ENCODE data around the gene CHSY1. TPM values are rescaled to one million over a fixed set of nuclear protein-coding genes. Genes with fewer than 3 reads are reported as not detected.

Gene CHSY1
- total and polyA plus RNA-seq, 8 donors: 4.7 to 57.1 (median 22.1) TPM

DNA sequence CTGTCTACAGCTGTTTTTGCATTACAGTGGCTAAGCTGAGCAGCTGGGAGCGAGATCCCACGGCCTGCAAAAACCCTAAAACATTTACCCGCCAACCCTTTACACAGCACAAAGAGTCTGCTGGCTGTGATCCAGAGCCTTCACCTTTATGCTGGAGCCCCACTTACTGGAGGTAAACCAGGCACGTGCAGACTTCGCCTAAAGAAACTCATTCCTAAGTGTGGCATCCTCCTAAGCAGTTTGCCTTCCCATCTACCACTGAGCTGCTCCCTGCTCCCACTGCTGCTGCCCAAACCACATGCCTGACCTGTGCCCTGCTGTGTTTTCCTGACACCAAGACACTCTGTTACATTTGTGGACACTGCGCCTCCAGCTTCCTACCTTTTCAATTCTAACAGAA, 53.0 kb downstream of the CHSY1 start:
- no peak for DNase-seq
- peaks cover 18 to 81% (median 61%) of the 10 kb centered on the region in 4 donors for H3K4me1 ChIP-seq
- H3K4me3 ChIP-seq: no peak overlapping the region
- 59 to 80% (median 66%) methylated on average over 6 of the region's 6 CpGs for WGBS, 5 donors
- TF ChIP-seq POLR2AphosphoS5 (IDR thresholded peaks at IDR 0.05) (no peak), EP300 (IDR thresholded peaks at IDR 0.05) (no peak), POLR2A (IDR thresholded peaks at IDR 0.05) (no peak)
- TF ChIP-seq, protein P1, sequence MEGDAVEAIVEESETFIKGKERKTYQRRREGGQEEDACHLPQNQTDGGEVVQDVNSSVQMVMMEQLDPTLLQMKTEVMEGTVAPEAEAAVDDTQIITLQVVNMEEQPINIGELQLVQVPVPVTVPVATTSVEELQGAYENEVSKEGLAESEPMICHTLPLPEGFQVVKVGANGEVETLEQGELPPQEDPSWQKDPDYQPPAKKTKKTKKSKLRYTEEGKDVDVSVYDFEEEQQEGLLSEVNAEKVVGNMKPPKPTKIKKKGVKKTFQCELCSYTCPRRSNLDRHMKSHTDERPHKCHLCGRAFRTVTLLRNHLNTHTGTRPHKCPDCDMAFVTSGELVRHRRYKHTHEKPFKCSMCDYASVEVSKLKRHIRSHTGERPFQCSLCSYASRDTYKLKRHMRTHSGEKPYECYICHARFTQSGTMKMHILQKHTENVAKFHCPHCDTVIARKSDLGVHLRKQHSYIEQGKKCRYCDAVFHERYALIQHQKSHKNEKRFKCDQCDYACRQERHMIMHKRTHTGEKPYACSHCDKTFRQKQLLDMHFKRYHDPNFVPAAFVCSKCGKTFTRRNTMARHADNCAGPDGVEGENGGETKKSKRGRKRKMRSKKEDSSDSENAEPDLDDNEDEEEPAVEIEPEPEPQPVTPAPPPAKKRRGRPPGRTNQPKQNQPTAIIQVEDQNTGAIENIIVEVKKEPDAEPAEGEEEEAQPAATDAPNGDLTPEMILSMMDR (IDR thresholded peaks at IDR 0.05): no peak
- H3K27me3 ChIP-seq: no peaks in the 10 kb centered on the region
- H3K27ac ChIP-seq: peak overlapping the region; percentile 2 to 79 (median 63)
- no peaks in the 10 kb centered on the region for H3K9me3 ChIP-seq
- intact Hi-C loops (cut with DNase I; ENCODE audit: low total_unique reads): no loop called here
- no peaks in the 10 kb centered on the region for H3K36me3 ChIP-seq

DNA sequence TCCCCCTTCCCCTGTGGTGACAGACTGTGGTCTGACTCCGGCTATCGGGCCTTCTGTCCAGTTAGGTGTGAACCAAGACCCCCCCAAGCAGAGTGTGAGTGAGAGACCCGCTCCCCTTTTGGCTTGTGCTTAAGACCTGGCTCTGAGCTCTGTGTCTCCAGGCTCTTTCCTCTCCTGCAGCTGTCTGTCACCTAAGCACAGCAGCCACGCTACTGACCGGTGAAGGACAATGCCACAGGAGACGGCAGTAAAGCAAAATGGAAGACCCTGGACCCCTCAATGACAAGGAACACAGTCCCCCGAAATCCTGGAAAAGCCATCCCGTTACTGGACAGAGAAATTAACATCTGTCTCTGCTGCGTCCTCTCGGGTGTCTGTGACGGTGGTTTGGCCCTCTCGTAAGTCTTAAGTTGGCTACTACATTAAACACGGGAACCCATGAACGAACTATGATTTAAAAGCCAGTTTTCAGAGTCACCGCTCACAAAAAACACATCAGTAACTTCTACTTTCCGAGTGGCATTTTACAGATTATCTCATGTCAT, 53.7 kb downstream of the CHSY1 start:
- H3K36me3 ChIP-seq: no peaks in the 10 kb centered on the region
- no peaks in the 10 kb centered on the region for H3K9me3 ChIP-seq
- H3K27ac ChIP-seq: peak overlapping the region in 4 of 5 donors; percentile 59 to 79 (median 70)
- 81 to 93% (median 89%) methylated on average over 16 of the region's 16 CpGs for WGBS, 5 donors
- peaks cover 22 to 81% (median 64%) of the 10 kb centered on the region in 4 donors for H3K4me1 ChIP-seq
- H3K4me3 ChIP-seq: no peak overlapping the region
- H3K27me3 ChIP-seq: no peaks in the 10 kb centered on the region
- TF ChIP-seq POLR2AphosphoS5 (IDR thresholded peaks at IDR 0.05): no peak
- TF ChIP-seq EP300 (IDR thresholded peaks at IDR 0.05): no peak
- DNase-seq: no peak
- intact Hi-C loops (cut with DNase I; ENCODE audit: low total_unique reads): no loop called here

DNA sequence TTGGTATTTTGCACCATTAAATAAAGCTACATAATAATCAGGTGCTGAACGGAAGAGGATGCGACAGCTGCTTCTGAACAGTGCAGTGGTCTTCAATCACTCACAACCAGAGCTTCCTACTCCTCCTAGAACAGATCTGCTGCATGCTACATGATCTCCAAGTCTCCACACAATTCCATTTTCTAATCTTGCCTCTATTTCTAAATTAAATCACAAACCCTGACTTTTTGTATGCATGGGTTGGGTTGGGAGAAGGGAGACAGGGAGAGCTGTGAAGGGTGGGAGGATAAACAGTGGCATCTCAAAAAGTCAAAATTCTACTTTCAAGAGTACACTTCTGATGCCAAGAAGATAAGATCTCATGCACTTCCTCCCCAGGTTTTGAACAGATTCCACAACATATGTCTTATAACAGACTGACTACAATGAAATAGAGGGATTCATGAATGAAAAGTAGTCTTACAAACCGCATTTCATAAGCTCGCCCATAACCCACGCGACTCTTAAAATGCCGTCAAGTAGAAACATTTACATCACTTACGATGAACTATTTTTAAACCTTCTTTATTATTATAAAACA, 57.2 kb downstream of the CHSY1 start:
- DNase-seq: no peak
- Histone ChIP-seq H3K9me3 (no peaks in the 10 kb centered on the region), H3K27ac (peak overlapping the region in 3 of 5 donors; percentile 70 to 89 (median 77)), H3K4me3 (no peak overlapping the region), H3K27me3 (no peaks in the 10 kb centered on the region), H3K4me1 (peaks cover 27 to 78% (median 53%) of the 10 kb centered on the region in 4 donors), H3K36me3 (no peaks in the 10 kb centered on the region)
- TF ChIP-seq POLR2A (IDR thresholded peaks at IDR 0.05) (no peak), EP300 (IDR thresholded peaks at IDR 0.05) (no peak)
- TF ChIP-seq, protein P1 (IDR thresholded peaks at IDR 0.05): no peak
- 80 to 86% (median 85%) methylated on average over 8 of the region's 8 CpGs for WGBS, 5 donors
- intact Hi-C loops (cut with DNase I; ENCODE audit: low total_unique reads): no loop called here

DNA sequence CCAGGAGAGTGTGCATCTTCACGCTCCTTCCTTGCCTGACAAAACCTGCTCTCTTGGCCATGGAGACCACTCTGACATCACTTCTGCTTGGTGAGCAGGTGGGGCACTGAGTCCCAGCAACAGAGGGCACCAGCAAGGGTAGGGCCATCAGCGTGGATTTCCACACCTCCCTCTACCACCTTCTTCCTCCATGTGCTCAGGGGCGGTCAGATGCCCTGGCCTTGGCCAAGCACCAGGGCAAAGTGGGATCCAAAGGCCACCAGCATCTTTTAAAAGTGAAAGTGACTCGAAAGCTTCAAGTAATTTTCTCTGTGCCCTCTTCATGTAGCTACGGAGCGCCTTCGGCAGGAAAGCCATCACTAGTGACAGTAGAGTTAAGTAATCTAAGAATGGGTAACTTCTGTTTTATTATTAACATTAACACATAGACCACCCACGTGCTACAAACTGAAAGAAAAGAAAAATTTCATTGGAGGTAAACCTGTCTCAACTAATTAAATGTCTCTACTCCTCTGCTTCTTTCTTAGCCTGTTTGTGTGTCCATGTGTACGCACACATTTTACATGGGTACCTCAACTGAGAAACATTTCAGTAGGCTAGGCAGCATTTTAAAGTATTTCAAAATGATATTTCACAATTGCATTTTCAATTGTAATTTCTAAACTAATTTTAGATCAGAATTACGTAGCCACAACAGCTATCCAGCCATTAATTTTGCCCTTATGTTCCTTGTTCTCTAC, 57.9 kb downstream of the CHSY1 start:
- no peak for TF ChIP-seq POLR2AphosphoS5 (IDR thresholded peaks at IDR 0.05)
- TF ChIP-seq EP300 (IDR thresholded peaks at IDR 0.05): no peak
- TF ChIP-seq POLR2A (IDR thresholded peaks at IDR 0.05): no peak
- TF ChIP-seq, protein P1 (IDR thresholded peaks at IDR 0.05): no peak
- Histone ChIP-seq H3K27ac (peak overlapping the region in 4 of 5 donors; percentile 55 to 89 (median 74)), H3K9me3 (no peaks in the 10 kb centered on the region), H3K27me3 (no peaks in the 10 kb centered on the region), H3K36me3 (no peaks in the 10 kb centered on the region), H3K4me3 (peak overlapping the region in 1 of 4 donors; percentile 4), H3K4me1 (peaks cover 27 to 78% (median 54%) of the 10 kb centered on the region in 4 donors)
- intact Hi-C loops (cut with DNase I; ENCODE audit: low total_unique reads): no loop called here
- DNase-seq: no peak
- 69 to 85% (median 79%) methylated on average over 10 of the region's 10 CpGs for WGBS, 5 donors

All from stomach (tissue), 9 donors.